GM21786 (cell line): Measurements from ENCODE around the gene ZBTB17.
"Not testable (repeated sequence)": the region's sequence is repeated elsewhere in the genome, so short reads cannot be mapped to it uniquely, and the experiment has no call there.

Experiments
- ATAC-seq: cut with Tn5 transposase; IDR thresholded peaks from one replicate; pipeline ENCODE4 v1.9.1; 2021; ENCODE audit not compliant: unreplicated experiment

The ZBTB17 gene

GRCh38 chr1:15989776-15990175 is 13.9 kb upstream of the ZBTB17 start:
- no peak for ATAC-seq

GRCh38 chr1:15988856-15989736 is 13.2 kb upstream of the ZBTB17 start:
- ATAC-seq = no peak

GRCh38 chr1:15985611-15986297 is 9.9 kb upstream of the ZBTB17 start:
- no peak for ATAC-seq

GRCh38 chr1:15983275-15983674 is 7.4 kb upstream of the ZBTB17 start:
- no peak for ATAC-seq

- ATAC-seq = no peak
Observed at GRCh38 chr1:15981679-15982078, 5.8 kb upstream of the ZBTB17 start.

GRCh38 chr1:15977947-15978346 is 2.0 kb upstream of the ZBTB17 start:
- ATAC-seq = not testable (repeated sequence)

- ATAC-seq = peak; percentile 46
Observed at GRCh38 chr1:15975358-15975804, 520 bp downstream of the ZBTB17 start.

- ATAC-seq = peak; percentile 26
Observed at GRCh38 chr1:15974855-15975254, 1.0 kb downstream of the ZBTB17 start.

GRCh38 chr1:15973772-15974171 is 2.1 kb downstream of the ZBTB17 start:
- ATAC-seq = no peak

- ATAC-seq = no peak
Observed at GRCh38 chr1:15972409-15972808, 3.5 kb downstream of the ZBTB17 start.

GRCh38 chr1:15970911-15971310 is 5.0 kb downstream of the ZBTB17 start:
- ATAC-seq = no peak

GRCh38 chr1:15969321-15969880 is 6.5 kb downstream of the ZBTB17 start:
- no peak for ATAC-seq

GRCh38 chr1:15968172-15968571 is 7.7 kb downstream of the ZBTB17 start:
- no peak for ATAC-seq

GRCh38 chr1:15966956-15967344 is 9.0 kb downstream of the ZBTB17 start:
- ATAC-seq = no peak

GRCh38 chr1:15966081-15966955 is 9.6 kb downstream of the ZBTB17 start:
- ATAC-seq = peak; percentile 68

GRCh38 chr1:15965228-15965767 is 10.6 kb downstream of the ZBTB17 start:
- ATAC-seq = no peak

GRCh38 chr1:15963968-15964648 is 11.8 kb downstream of the ZBTB17 start:
- ATAC-seq = peak; percentile 41

- ATAC-seq = no peak
Observed at GRCh38 chr1:15963363-15963967, 12.4 kb downstream of the ZBTB17 start.

GRCh38 chr1:15962671-15963362 is 13.1 kb downstream of the ZBTB17 start:
- ATAC-seq = no peak
